Epithelial cell of proximal tubule (primary cell): Measurements from ENCODE around the gene ART1. TPM values are rescaled to one million over a fixed set of nuclear protein-coding genes. Genes with fewer than 3 reads are reported as not detected.

Experiments used
- DNase-seq: peaks from one replicate; pipeline ENCODE4 v3.0.0-alpha.2; 2011; ENCODE audit warnings: low read depth
- H3K4me3 ChIP-seq: 2 replicates; pipeline ENCODE4 v1.5.1; 2011; ENCODE audit warnings: low read depth, mild to moderate bottlenecking, low read length
- total RNA-seq: library from RNA; depleted of rRNA; stranded (reverse); fragments of >200 nt; gene quantifications from 2 replicates; pipeline ENCODE4 v1.2.3, GENCODE V29; 2015
- TF ChIP-seq, protein P1 (sequence below): conservative IDR thresholded peaks from 2 replicates; pipeline ENCODE4 v1.5.1; 2012; ENCODE audit warnings: low read depth, mild to moderate bottlenecking, low read length

The ART1 gene
- total RNA-seq, 1 donor from 2014 or later, result not detected

DNA sequence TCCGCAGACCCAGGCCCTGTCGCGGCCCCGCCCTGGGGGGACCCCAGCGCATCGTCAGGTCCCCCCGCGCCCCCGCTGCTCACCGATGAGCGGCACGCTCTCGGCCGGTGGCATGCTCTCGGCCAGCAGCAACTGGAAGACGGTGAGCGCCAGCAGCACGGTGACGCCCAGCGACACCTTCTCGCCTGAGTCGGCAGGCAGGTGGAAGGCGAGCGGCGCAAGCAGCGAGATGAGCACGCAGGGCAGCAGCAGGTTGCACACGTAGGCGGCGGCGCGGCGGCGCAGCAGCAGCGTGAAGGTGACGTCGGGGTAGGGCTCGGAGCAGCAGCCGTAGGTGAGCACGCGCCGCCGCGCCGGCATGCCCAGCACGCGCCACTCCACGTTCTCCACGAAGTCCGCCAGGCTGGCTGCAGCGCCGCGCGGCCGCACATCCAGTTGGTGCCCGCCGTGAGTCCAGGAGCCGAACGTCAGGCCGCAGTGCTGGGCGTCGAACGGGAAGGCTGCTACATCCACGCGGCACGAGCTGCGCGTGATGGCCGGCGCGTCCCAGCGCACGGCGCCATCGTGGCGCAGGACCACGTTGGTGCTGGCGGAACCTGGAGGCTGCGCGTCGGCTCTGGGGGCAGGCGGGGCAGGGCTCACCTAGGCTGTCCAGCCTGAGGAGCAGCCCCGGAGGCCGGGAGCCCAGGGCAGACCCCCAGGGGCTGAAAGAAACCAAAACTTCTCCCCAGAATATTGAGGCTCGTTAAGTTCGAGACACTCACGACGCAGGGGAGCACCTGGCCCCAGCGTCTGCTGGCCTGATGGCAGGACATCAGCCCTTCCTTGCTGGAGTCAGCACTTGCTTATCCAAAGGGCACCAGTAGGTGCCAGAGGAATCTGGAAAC lies 22.5 kb downstream of the ART1 start:
- TF ChIP-seq, protein P1, sequence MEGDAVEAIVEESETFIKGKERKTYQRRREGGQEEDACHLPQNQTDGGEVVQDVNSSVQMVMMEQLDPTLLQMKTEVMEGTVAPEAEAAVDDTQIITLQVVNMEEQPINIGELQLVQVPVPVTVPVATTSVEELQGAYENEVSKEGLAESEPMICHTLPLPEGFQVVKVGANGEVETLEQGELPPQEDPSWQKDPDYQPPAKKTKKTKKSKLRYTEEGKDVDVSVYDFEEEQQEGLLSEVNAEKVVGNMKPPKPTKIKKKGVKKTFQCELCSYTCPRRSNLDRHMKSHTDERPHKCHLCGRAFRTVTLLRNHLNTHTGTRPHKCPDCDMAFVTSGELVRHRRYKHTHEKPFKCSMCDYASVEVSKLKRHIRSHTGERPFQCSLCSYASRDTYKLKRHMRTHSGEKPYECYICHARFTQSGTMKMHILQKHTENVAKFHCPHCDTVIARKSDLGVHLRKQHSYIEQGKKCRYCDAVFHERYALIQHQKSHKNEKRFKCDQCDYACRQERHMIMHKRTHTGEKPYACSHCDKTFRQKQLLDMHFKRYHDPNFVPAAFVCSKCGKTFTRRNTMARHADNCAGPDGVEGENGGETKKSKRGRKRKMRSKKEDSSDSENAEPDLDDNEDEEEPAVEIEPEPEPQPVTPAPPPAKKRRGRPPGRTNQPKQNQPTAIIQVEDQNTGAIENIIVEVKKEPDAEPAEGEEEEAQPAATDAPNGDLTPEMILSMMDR, result no peak
- H3K4me3 ChIP-seq, result no peak overlapping the region
- no peak for DNase-seq

DNA sequence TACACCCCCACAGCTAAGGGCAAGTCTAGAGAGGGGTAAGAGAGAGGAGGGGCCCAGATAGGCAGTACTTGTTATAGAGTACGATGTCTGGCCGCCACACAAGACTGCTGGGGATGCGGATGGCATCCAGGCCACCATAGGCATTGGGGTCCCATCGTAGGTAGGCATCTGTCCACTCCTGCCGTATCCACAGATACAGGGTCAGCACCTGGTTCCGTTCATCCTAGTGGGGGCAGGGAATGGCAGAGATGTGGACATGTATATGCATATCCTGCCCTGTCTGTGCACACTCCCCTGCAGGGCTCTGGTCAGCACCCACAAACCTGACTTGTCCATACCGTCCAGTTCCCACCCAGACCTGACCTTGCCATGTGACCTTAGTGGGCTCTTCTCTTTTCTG lies 24.2 kb downstream of the ART1 start:
- no peak for DNase-seq
- H3K4me3 ChIP-seq, result no peak overlapping the region
- TF ChIP-seq, protein P1, result no peak

DNA sequence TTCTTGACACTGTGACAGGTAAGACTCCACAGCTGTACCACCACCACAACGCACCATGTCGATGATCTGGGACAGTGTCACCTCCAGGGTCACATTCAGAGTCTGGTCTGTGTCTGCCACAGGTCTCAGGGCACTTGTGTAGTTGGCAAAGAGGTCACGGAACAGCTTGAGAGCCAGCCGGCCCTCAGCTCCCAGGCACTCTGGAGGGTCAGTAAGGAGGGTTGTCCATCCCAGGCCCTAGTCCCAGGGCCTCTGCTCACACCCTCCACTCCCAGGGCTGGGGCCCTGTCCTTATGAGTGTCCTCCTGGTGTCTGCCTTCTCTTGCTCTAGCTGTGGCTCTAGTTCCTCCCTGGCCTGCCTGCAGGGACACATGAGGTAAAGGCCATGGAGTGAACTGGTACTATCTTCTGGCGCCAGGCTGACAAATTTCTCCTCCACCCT lies 24.8 kb downstream of the ART1 start:
- TF ChIP-seq, protein P1, result no peak

DNA sequence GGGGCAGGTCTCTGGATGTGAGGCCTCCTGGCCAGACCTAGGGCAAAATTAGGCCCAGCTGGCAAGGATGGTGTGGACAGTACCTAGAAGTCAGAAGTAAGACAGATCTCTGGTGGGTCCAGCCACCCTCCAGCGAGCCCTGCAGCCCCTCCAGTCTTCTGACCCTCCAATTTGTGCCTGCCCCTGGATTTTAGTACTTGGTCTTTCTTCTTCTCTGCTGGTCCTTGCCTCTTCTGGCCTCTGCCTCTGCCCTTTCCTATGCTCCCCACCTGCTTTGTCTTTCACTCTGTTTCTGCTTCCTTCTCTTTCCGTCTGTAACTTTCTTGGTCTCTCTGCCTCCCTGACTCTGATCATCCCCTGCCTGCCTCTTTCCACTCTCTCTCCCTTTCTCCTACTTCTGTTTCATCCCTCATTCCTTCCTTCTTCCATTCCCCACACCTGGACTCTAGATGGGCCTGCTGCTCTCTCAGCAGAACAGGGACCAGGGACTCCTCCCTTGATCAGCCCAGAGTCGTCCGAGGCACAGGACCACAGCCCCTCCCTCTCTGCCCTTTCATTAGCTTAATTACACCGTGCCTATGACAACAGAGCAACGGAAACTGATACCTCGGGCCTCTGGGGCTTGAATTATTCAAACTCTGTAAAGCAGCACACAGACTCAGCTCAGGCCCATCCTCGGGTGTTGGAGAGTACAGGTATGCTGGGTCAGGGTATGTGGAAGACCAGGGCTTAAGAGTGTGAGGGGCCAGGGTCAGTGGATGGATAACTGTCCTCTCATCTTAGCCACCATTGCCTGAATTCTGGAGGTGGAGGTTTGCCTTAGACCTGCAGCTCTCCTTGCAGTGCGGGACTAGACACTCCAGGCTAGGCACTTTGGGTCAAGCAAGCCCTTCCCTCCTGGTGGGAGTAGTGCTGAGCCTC lies 26.7 kb downstream of the ART1 start, which contains the start of gene CHRNA10:
CHRNA10 (minus strand) TSS at position 51 of the 921 bp plus-strand sequence. CDS start 72 bp downstream, outside the sequence.
- DNase-seq, result no peak
- TF ChIP-seq, protein P1, result no peak
- H3K4me3 ChIP-seq, result no peak within 1 kb of the TSS

More for the DNA sequence above, 24.8 kb downstream of the ART1 start:
- DNase-seq, result no peak
- no peak overlapping the region for H3K4me3 ChIP-seq

DNA sequence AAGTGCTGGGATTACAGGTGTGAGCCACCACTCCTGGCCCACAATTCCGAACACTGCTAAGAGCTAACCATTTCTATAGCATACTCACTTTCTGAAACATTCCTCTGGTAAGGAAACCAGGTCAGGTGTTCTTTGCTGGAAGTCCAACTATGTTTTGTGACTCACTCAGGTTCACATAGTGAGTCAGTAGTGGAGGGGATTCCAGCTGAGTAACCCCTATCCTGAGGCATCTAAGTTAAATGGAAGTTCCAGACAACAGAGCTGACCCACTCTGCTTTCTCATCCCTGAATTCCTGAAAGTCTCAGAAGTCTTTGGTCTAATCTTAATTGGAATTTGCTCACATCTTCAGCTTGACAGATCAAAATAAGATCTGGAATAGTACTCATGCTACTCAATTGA lies 29.3 kb downstream of the ART1 start:
- DNase-seq, result peak; percentile 97

DNA sequence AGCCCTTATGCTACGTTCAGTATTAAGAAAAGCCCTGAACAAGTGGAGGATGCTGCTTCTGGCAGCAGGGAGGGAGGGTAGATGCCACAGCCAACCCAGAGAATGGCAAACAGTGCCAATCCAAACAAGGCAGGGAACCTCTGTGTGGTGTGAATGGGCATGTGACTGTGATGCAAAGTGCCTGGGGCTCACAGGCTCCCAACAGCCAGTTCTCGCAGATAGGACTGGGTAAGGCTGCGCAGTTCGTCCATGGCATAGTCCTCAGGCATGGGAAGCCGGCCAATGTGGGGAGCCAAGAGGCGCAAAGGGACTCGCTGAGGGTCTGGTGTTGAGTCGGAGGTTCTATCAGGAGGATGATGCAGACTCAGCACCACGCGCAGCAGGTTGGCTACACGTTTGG lies 31.0 kb downstream of the ART1 start:
- TF ChIP-seq, protein P1, result no peak
- no peak overlapping the region for H3K4me3 ChIP-seq
- DNase-seq, result no peak

More for the DNA sequence above, 29.3 kb downstream of the ART1 start:
- H3K4me3 ChIP-seq, result no peak overlapping the region
- TF ChIP-seq, protein P1, result no peak
